NT2/D1 (cell line): Measurements from ENCODE around the gene HORMAD2.

ENCODE experiments used
- DNase-seq: peaks from one replicate; pipeline ENCODE4 v3.0.0-alpha.2; 2011; ENCODE audit warnings: low read depth, low spot score
- H3K27me3 ChIP-seq: 2 replicates; pipeline ENCODE4 v1.6.0; 2011; ENCODE audit warnings: mild to moderate bottlenecking; ENCODE audit not compliant: insufficient read length, insufficient read depth
- H3K36me3 ChIP-seq: 2 replicates; pipeline ENCODE4 v1.6.1; 2011; ENCODE audit warnings: mild to moderate bottlenecking, low read length, mixed read lengths; ENCODE audit not compliant: insufficient read depth, insufficient read length
- H3K4me1 ChIP-seq: 2 replicates; pipeline ENCODE4 v1.5.1; 2011; ENCODE audit not compliant: insufficient read depth, insufficient read length
- H3K4me3 ChIP-seq: 2 replicates; pipeline ENCODE4 v1.5.1; 2011; ENCODE audit warnings: low read depth; ENCODE audit not compliant: insufficient read length
- H3K9ac ChIP-seq: 2 replicates; pipeline ENCODE4 v1.6.0; 2011; ENCODE audit warnings: low read depth; ENCODE audit not compliant: insufficient read length
- H3K9me3 ChIP-seq: 2 replicates; pipeline ENCODE4 v1.5.1; 2011; ENCODE audit warnings: mild to moderate bottlenecking, low read length; ENCODE audit not compliant: insufficient read depth
- SUZ12 ChIP-seq: IDR thresholded peaks from 2 replicates; pipeline ENCODE4 v1.6.1; 2011; ENCODE audit not compliant: insufficient read length, insufficient read depth; ENCODE audit errors: extremely low read depth
- YY1 ChIP-seq: IDR thresholded peaks from 2 replicates; pipeline ENCODE4 v1.6.1; 2011; ENCODE audit not compliant: insufficient read length, insufficient read depth
- ZNF274 ChIP-seq: IDR thresholded peaks from 2 replicates; pipeline ENCODE4 v1.6.1; 2011; ENCODE audit warnings: mild to moderate bottlenecking, low read depth, low read length

Gene HORMAD2

GRCh38 chr22:30186510-30186909 lies 106.2 kb downstream of the HORMAD2 start:
- H3K9ac ChIP-seq = no peak overlapping the region
- no peaks in the 10 kb centered on the region for H3K36me3 ChIP-seq
- H3K4me3 ChIP-seq = no peak overlapping the region
- H3K27me3 ChIP-seq = no peaks in the 10 kb centered on the region
- no peak for DNase-seq
- TF ChIP-seq SUZ12 (no peak), ZNF274 (no peak), YY1 (no peak)
- H3K4me1 ChIP-seq = no peaks in the 10 kb centered on the region
- H3K9me3 ChIP-seq = no peaks in the 10 kb centered on the region

- Histone ChIP-seq H3K4me3 (no peak overlapping the region), H3K9me3 (no peaks in the 10 kb centered on the region), H3K4me1 (no peaks in the 10 kb centered on the region), H3K36me3 (no peaks in the 10 kb centered on the region), H3K9ac (no peak overlapping the region), H3K27me3 (no peaks in the 10 kb centered on the region)
- TF ChIP-seq ZNF274 (no peak), YY1 (no peak), SUZ12 (no peak)
- DNase-seq = no peak
Measured at GRCh38 chr22:30187094-30187493, 106.8 kb downstream of the HORMAD2 start.

- TF ChIP-seq ZNF274 (no peak), YY1 (no peak), SUZ12 (no peak)
- no peaks in the 10 kb centered on the region for H3K4me1 ChIP-seq
Measured at GRCh38 chr22:30187529-30188407, 107.5 kb downstream of the HORMAD2 start.

GRCh38 chr22:30188911-30189310 lies 108.6 kb downstream of the HORMAD2 start:
- Histone ChIP-seq H3K9ac (no peak overlapping the region), H3K4me1 (no peaks in the 10 kb centered on the region), H3K4me3 (no peak overlapping the region), H3K9me3 (no peaks in the 10 kb centered on the region), H3K27me3 (no peaks in the 10 kb centered on the region), H3K36me3 (no peaks in the 10 kb centered on the region)
- no peak for DNase-seq
- TF ChIP-seq YY1 = no peak
- no peak for TF ChIP-seq ZNF274
- no peak for TF ChIP-seq SUZ12

More at GRCh38 chr22:30187529-30188407, 107.5 kb downstream of the HORMAD2 start:
- H3K4me3 ChIP-seq = no peak overlapping the region
- no peak for DNase-seq
- no peak overlapping the region for H3K9ac ChIP-seq
- no peaks in the 10 kb centered on the region for H3K27me3 ChIP-seq
- H3K36me3 ChIP-seq = no peaks in the 10 kb centered on the region
- H3K9me3 ChIP-seq = no peaks in the 10 kb centered on the region

GRCh38 chr22:30190574-30190973 lies 110.3 kb downstream of the HORMAD2 start:
- H3K27me3 ChIP-seq = no peaks in the 10 kb centered on the region
- no peak overlapping the region for H3K4me3 ChIP-seq
- TF ChIP-seq ZNF274 (no peak), YY1 (no peak), SUZ12 (no peak)
- H3K9ac ChIP-seq = no peak overlapping the region
- no peak for DNase-seq
- H3K36me3 ChIP-seq = no peaks in the 10 kb centered on the region
- H3K9me3 ChIP-seq = no peaks in the 10 kb centered on the region
- H3K4me1 ChIP-seq = no peaks in the 10 kb centered on the region

- no peak overlapping the region for H3K4me3 ChIP-seq
- TF ChIP-seq YY1 = no peak
- no peak for TF ChIP-seq SUZ12
- TF ChIP-seq ZNF274 = no peak
- H3K9ac ChIP-seq = no peak overlapping the region
- H3K4me1 ChIP-seq = no peaks in the 10 kb centered on the region
- DNase-seq = no peak
- H3K9me3 ChIP-seq = no peaks in the 10 kb centered on the region
- no peaks in the 10 kb centered on the region for H3K36me3 ChIP-seq
- H3K27me3 ChIP-seq = no peaks in the 10 kb centered on the region
Measured at GRCh38 chr22:30191040-30191701, 110.9 kb downstream of the HORMAD2 start.

- Histone ChIP-seq H3K4me1 (peaks cover 3% of the 10 kb centered on the region), H3K36me3 (no peaks in the 10 kb centered on the region), H3K27me3 (no peaks in the 10 kb centered on the region), H3K4me3 (no peak overlapping the region), H3K9ac (no peak overlapping the region), H3K9me3 (no peaks in the 10 kb centered on the region)
- TF ChIP-seq ZNF274 (no peak), YY1 (no peak), SUZ12 (no peak)
- DNase-seq = no peak
Measured at GRCh38 chr22:30192427-30192826, 112.2 kb downstream of the HORMAD2 start.
